Loucy (cell line): Measurements from ENCODE around the gene LRBA.

Experiments
- H2AFZ ChIP-seq: fragments of 200-600 bp; sonication (generic); 2 replicates; pipeline ENCODE4 v1.6.0; 2016; ENCODE audit warnings: antibody characterized with exemption, mild to moderate bottlenecking, low read length, moderate library complexity
- H3F3A ChIP-seq: fragments of 200-600 bp; 2 replicates; pipeline ENCODE4 v1.6.0; 2016; ENCODE audit warnings: antibody characterized with exemption, low read depth, mild to moderate bottlenecking
- H3K27me3 ChIP-seq: fragments of 200-600 bp; sonication (generic); 2 replicates; pipeline ENCODE4 v1.6.1; 2014; ENCODE audit warnings: low read length, mild to moderate bottlenecking; ENCODE audit not compliant: insufficient read depth, poor library complexity, severe bottlenecking
- H3K36me3 ChIP-seq: fragments of 200-600 bp; sonication (generic); 2 replicates; pipeline ENCODE4 v1.6.1; 2016; ENCODE audit warnings: low read length; ENCODE audit not compliant: insufficient read depth
- H3K4me1 ChIP-seq: fragments of 200-600 bp; sonication (generic); 2 replicates; pipeline ENCODE4 v1.5.1; 2014; ENCODE audit warnings: low read length, mild to moderate bottlenecking; ENCODE audit not compliant: insufficient read depth, poor library complexity, severe bottlenecking
- H3K4me2 ChIP-seq: fragments of 200-600 bp; sonication (generic); 2 replicates; pipeline ENCODE4 v1.6.0; 2014; ENCODE audit warnings: antibody characterized with exemption, low read length, low read depth, mild to moderate bottlenecking; ENCODE audit not compliant: poor library complexity, severe bottlenecking
- H3K4me3 ChIP-seq: fragments of 200-600 bp; sonication (generic); 2 replicates; pipeline ENCODE4 v1.5.1; 2014; ENCODE audit warnings: low read length, mild to moderate bottlenecking, mixed read lengths; ENCODE audit not compliant: poor library complexity, severe bottlenecking
- H3K79me2 ChIP-seq: fragments of 200-600 bp; sonication (generic); 2 replicates; pipeline ENCODE4 v1.6.1; 2014; ENCODE audit warnings: low read length; ENCODE audit not compliant: insufficient read depth
- H3K9ac ChIP-seq: fragments of 200-600 bp; sonication (generic); 2 replicates; pipeline ENCODE4 v1.6.0; 2014; ENCODE audit warnings: mild to moderate bottlenecking, low read depth, low read length, moderate library complexity; ENCODE audit not compliant: poor library complexity, severe bottlenecking
- H3K9me2 ChIP-seq: fragments of 200-600 bp; sonication (generic); replicated peaks from 2 replicates; pipeline ENCODE4 v1.6.1; 2016; ENCODE audit warnings: low read depth, low read length, mixed read lengths
- H3K9me3 ChIP-seq: fragments of 200-600 bp; sonication (generic); 2 replicates; pipeline ENCODE4 v1.6.1; 2014; ENCODE audit warnings: mild to moderate bottlenecking, antibody characterized with exemption, low read length, low read depth; ENCODE audit not compliant: insufficient read depth
- H4K20me1 ChIP-seq: fragments of 200-600 bp; sonication (generic); 2 replicates; pipeline ENCODE4 v1.6.0; 2014; ENCODE audit warnings: antibody characterized with exemption, low read length, mild to moderate bottlenecking; ENCODE audit not compliant: insufficient read depth, poor library complexity, severe bottlenecking
- EZH2phosphoT487 ChIP-seq: fragments of 200-600 bp; IDR thresholded peaks from 2 replicates; pipeline ENCODE4 v1.6.1; 2018; ENCODE audit warnings: antibody characterized with exemption, mild to moderate bottlenecking, moderate library complexity, borderline replicate concordance
- TF ChIP-seq, protein P1 (sequence below): fragments of 200-600 bp; sonication (generic); conservative IDR thresholded peaks from 2 replicates; pipeline ENCODE4 v1.5.1; 2014; ENCODE audit warnings: mild to moderate bottlenecking, antibody characterized with exemption, low read length

LRBA gene

DNA sequence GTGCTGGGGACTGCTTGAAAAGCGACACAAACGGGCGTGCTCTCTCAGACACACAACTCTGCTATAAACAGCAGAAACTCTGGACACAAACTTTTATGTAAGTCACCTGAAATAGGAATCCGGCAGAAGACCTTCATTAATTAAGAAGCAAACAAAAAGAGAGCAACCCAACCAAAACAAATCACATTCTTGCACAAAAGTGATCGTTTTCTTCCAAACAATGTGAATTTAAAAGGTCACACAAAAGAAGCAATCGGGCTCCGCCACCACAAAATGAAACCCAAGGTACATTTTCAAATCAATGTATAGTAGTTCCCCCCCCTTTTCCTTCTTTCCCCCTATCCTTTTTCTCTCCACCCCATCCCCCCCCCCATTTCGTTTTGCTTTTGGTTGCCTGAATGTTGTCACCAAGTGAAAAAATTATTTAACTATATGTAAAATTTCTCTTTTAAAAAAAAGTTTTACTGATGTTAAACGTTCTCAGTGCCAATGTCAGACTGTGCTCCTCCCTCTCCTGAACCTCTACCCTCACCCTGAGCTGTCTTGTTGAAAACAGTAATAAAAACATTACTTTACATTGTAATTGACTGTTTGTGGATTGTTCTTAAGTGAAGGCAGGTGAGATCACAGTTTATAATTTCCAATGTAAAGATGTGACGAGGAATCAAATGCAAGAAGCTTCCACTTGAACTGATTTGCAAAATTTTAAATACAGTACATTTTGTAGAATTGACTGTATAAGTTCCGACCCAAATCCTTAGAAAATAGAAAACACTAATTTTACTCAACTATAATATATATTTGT, 430.8 kb downstream of the LRBA start:
- H3K27me3 ChIP-seq = no peaks in the 10 kb centered on the region
- H3K9me3 ChIP-seq = no peaks in the 10 kb centered on the region
- TF ChIP-seq, protein P1, sequence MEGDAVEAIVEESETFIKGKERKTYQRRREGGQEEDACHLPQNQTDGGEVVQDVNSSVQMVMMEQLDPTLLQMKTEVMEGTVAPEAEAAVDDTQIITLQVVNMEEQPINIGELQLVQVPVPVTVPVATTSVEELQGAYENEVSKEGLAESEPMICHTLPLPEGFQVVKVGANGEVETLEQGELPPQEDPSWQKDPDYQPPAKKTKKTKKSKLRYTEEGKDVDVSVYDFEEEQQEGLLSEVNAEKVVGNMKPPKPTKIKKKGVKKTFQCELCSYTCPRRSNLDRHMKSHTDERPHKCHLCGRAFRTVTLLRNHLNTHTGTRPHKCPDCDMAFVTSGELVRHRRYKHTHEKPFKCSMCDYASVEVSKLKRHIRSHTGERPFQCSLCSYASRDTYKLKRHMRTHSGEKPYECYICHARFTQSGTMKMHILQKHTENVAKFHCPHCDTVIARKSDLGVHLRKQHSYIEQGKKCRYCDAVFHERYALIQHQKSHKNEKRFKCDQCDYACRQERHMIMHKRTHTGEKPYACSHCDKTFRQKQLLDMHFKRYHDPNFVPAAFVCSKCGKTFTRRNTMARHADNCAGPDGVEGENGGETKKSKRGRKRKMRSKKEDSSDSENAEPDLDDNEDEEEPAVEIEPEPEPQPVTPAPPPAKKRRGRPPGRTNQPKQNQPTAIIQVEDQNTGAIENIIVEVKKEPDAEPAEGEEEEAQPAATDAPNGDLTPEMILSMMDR = no peak
- TF ChIP-seq EZH2phosphoT487 = no peak
- no peaks in the 10 kb centered on the region for H3K9me2 ChIP-seq
- H3K79me2 ChIP-seq = no peaks in the 10 kb centered on the region
- H2AFZ ChIP-seq = no peak overlapping the region
- no peak overlapping the region for H3K4me2 ChIP-seq
- H3K4me1 ChIP-seq = no peaks in the 10 kb centered on the region
- no peak overlapping the region for H3K9ac ChIP-seq
- H3K36me3 ChIP-seq = peaks cover 27% of the 10 kb centered on the region; the same call in 1 of the 2 replicates
- no peaks in the 10 kb centered on the region for H3F3A ChIP-seq
- H3K4me3 ChIP-seq = no peak overlapping the region
- no peaks in the 10 kb centered on the region for H4K20me1 ChIP-seq

GRCh38 chr4:150583287-150584110, 431.6 kb downstream of the LRBA start:
- Histone ChIP-seq H2AFZ (no peak overlapping the region), H3K36me3 (peaks cover 19% of the 10 kb centered on the region; the same call in 1 of the 2 replicates), H4K20me1 (no peaks in the 10 kb centered on the region), H3K4me1 (no peaks in the 10 kb centered on the region), H3K9me3 (no peaks in the 10 kb centered on the region), H3K9ac (no peak overlapping the region), H3K27me3 (no peaks in the 10 kb centered on the region), H3K4me2 (no peak overlapping the region), H3K9me2 (no peaks in the 10 kb centered on the region), H3K79me2 (no peaks in the 10 kb centered on the region), H3F3A (no peaks in the 10 kb centered on the region), H3K4me3 (no peak overlapping the region)
- TF ChIP-seq, protein P1 = no peak
- no peak for TF ChIP-seq EZH2phosphoT487

DNA sequence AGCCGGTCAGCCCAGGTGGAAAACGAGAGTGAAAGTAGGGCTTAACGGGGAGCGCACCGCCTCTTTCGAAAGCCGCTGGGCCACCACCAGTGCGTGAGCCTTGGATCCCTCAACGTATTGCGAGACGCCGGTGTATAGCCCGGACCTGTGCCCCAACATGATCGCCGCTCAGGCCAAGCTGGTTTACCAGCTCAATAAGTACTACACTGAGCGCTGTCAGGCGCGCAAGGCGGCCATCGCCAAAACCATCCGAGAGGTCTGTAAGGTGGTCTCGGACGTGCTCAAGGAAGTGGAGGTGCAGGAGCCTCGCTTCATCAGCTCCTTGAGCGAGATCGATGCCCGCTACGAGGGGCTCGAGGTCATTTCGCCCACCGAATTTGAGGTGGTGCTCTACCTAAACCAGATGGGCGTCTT, 432.2 kb downstream of the LRBA start:
- Histone ChIP-seq H3K9me2 (no peaks in the 10 kb centered on the region), H3K4me1 (no peaks in the 10 kb centered on the region), H3K36me3 (peaks cover 17% of the 10 kb centered on the region; the same call in 1 of the 2 replicates), H4K20me1 (no peaks in the 10 kb centered on the region), H3K9me3 (no peaks in the 10 kb centered on the region), H3K27me3 (no peaks in the 10 kb centered on the region), H3K4me3 (no peak overlapping the region), H3F3A (no peaks in the 10 kb centered on the region), H2AFZ (no peak overlapping the region), H3K79me2 (no peaks in the 10 kb centered on the region), H3K4me2 (no peak overlapping the region), H3K9ac (no peak overlapping the region)
- TF ChIP-seq, protein P1 = no peak
- TF ChIP-seq EZH2phosphoT487 = no peak
